ENCODE data around the gene ATOSB. TPM values are rescaled to one million over a fixed set of nuclear protein-coding genes. Genes with fewer than 3 reads are reported as not detected.

Gene ATOSB
- total and polyA plus RNA-seq, 2 of the 8 experiments (the other 6 are each of a cell fraction or from before 2014, with no cell fraction given), result 6.9 to 10.4 TPM

GRCh38 chr9:35164711-35165110 lies 49.0 kb upstream of the ATOSB start:
- H3K4me1 ChIP-seq (replicated peaks in 1 of 4; ENCODE audit: control insufficient read depth in 3 of 4, insufficient read depth in 4 of 4, low read length in 3 of 4), result no peaks in the 10 kb centered on the region
- no peak overlapping the region for H3K4me3 ChIP-seq (ENCODE audit: extremely low read depth in 1 of 4, insufficient read depth in 2 of 4, low read depth in 3 of 4, low read length in 4 of 4)
- no peaks in the 10 kb centered on the region for H4K20me1 ChIP-seq (replicated peaks in 1 of 2; ENCODE audit: control insufficient read depth in 1 of 2, insufficient read depth in 2 of 2, low read length in 2 of 2)
- no peak overlapping the region for H2BK120ac ChIP-seq (replicated peaks; ENCODE audit: low read depth, low read length)
- peaks cover 0 to 32% of the 10 kb centered on the region in 2 experiments; a peak in 2 of 4 replicates for H3K79me2 ChIP-seq (ENCODE audit: control insufficient read depth in 1 of 2, insufficient read depth in 2 of 2, low read length in 2 of 2)
- H3K79me1 ChIP-seq (ENCODE audit: low read depth, low read length), result no peaks in the 10 kb centered on the region
- no peak overlapping the region for H3K4ac ChIP-seq (replicated peaks; ENCODE audit: insufficient read length, low read depth, low read length)
- H3K14ac ChIP-seq (ENCODE audit: insufficient read length), result no peak overlapping the region
- CTCF ChIA-PET (ENCODE audit: partially characterized antibody), result interaction anchor here (0.8 to 1.5 kb wide), 3 partner anchors 9 to 48 kb away, joined by 3 to 7 read pairs (median 4); no protein-coding TSS in a partner anchor
- no peak overlapping the region for H3K23ac ChIP-seq (ENCODE audit: insufficient read length)
- no peaks in the 10 kb centered on the region; a peak in 1 of 8 replicates for H3K36me3 ChIP-seq (ENCODE audit: control insufficient read depth in 2 of 4, insufficient read depth in 4 of 4, low read length in 3 of 4)
- FAIRE-seq, result no peak
- H3K27ac ChIP-seq (ENCODE audit: low read depth, low read length), result no peak overlapping the region
- H3K23me2 ChIP-seq (ENCODE audit: low read depth, low read length), result peaks cover 7% of the 10 kb centered on the region
- H2AK5ac ChIP-seq (ENCODE audit: low read depth, low read length), result no peak overlapping the region
- POLR2A ChIA-PET (ENCODE audit: partially characterized antibody), result interaction anchor here (1.1 kb wide), 1 partner anchor 62 kb away, joined by 3 read pairs; the partner anchor contains the start of gene STOML2
- no peak overlapping the region for H4K5ac ChIP-seq (ENCODE audit: insufficient read length, low read depth, low read length)
- H3K9ac ChIP-seq (replicated peaks in 1 of 4; ENCODE audit: extremely low read depth in 1 of 4, low read depth in 3 of 4, low read length in 3 of 4), result no peak overlapping the region
- H3K56ac ChIP-seq (replicated peaks; ENCODE audit: insufficient read length, low read depth, low read length), result no peak overlapping the region
- H2BK20ac ChIP-seq (ENCODE audit: low read length), result no peak overlapping the region
- no peak for DNase-seq (ENCODE audit: low read depth in 1 of 2, low spot score in 2 of 2)
- no peak overlapping the region for H4K91ac ChIP-seq (replicated peaks; ENCODE audit: insufficient read length, low read length)
- no peaks in the 10 kb centered on the region for H3K9me3 ChIP-seq (ENCODE audit: insufficient read depth in 2 of 2, low read depth in 1 of 2, low read length in 1 of 2)
- H2BK15ac ChIP-seq (ENCODE audit: low read length), result no peak overlapping the region
- WGBS, 2 experiments (ENCODE audit: extremely low coverage in 1 of 2, insufficient coverage in 1 of 2, insufficient read length in 1 of 2, insufficient replicate concordance in 2 of 2, low coverage in 1 of 2, low lambda C conversion rate in 2 of 2, missing lambda C conversion rate in 1 of 2), result 87% methylated on average over 3 of the region's 3 CpGs; no CpG with 5 or more reads in 1 of the 2 experiments
- H3K27me3 ChIP-seq (replicated peaks in 1 of 4; ENCODE audit: control insufficient read depth in 3 of 4, extremely low read depth in 1 of 4, insufficient read depth in 3 of 4, low read length in 3 of 4), result no peaks in the 10 kb centered on the region
- no peak overlapping the region for H2AFZ ChIP-seq (ENCODE audit: low read length)
- H2BK12ac ChIP-seq (ENCODE audit: low read depth, low read length), result no peak overlapping the region
- no peak overlapping the region for H4K8ac ChIP-seq (ENCODE audit: extremely low read depth, insufficient read depth, low read length)
- no peak overlapping the region for H3K4me2 ChIP-seq (ENCODE audit: insufficient read depth in 1 of 2, low read depth in 2 of 2, low read length in 2 of 2)
- H2BK5ac ChIP-seq (ENCODE audit: low read depth, low read length), result no peak overlapping the region
- H3K18ac ChIP-seq (ENCODE audit: extremely low read depth, low read length), result no peak overlapping the region
- TF ChIP-seq GTF2F1 (IDR thresholded peaks at IDR 0.05; ENCODE audit: borderline replicate concordance, low read depth, low read length) (no peak), EP300 (IDR thresholded peaks at IDR 0.05; ENCODE audit: borderline replicate concordance in 1 of 2, low read depth in 2 of 2, low read length in 2 of 2) (no peak), POLR2A (IDR thresholded peaks at IDR 0.05; ENCODE audit: control extremely low read depth in 1 of 2, low read depth in 2 of 2, low read length in 2 of 2) (no peak), POLR2AphosphoS5 (IDR thresholded peaks at IDR 0.05; ENCODE audit: low read depth, low read length) (no peak)

Data from H1 (cell line).